ENCODE results near the gene KLC1.

KLC1 gene

GRCh38 chr14:103738166-103738565 is 109.2 kb downstream of the KLC1 start:
- DNase-seq (ENCODE audit: low read depth in 2 of 2): no peak
- no peak overlapping the region for H3K4me3 ChIP-seq (replicated peaks in 1 of 2; ENCODE audit: low read depth in 2 of 2, low read length in 2 of 2)
- TF ChIP-seq CTCF (IDR thresholded peaks at IDR 0.05; ENCODE audit: low read depth, low read length): no peak

- TF ChIP-seq CTCF (IDR thresholded peaks at IDR 0.05; ENCODE audit: low read depth, low read length): no peak
- DNase-seq (ENCODE audit: low read depth in 2 of 2): no peak
Measured at GRCh38 chr14:103738701-103739451, 109.9 kb downstream of the KLC1 start.

GRCh38 chr14:103739466-103739792 is 110.4 kb downstream of the KLC1 start:
- H3K4me3 ChIP-seq (replicated peaks in 1 of 2; ENCODE audit: low read depth in 2 of 2, low read length in 2 of 2): no peak overlapping the region
- no peak for TF ChIP-seq CTCF (IDR thresholded peaks at IDR 0.05; ENCODE audit: low read depth, low read length)
- DNase-seq (ENCODE audit: low read depth in 2 of 2): no peak

More at GRCh38 chr14:103738701-103739451, 109.9 kb downstream of the KLC1 start:
- no peak overlapping the region for H3K4me3 ChIP-seq (replicated peaks in 1 of 2; ENCODE audit: low read depth in 2 of 2, low read length in 2 of 2)

- TF ChIP-seq CTCF (IDR thresholded peaks at IDR 0.05; ENCODE audit: low read depth, low read length): no peak
- H3K4me3 ChIP-seq (replicated peaks in 1 of 2; ENCODE audit: low read depth in 2 of 2, low read length in 2 of 2): no peak overlapping the region
- DNase-seq (ENCODE audit: low read depth in 2 of 2): no peak
Measured at GRCh38 chr14:103739793-103740501, 110.9 kb downstream of the KLC1 start.

- TF ChIP-seq CTCF (IDR thresholded peaks at IDR 0.05; ENCODE audit: low read depth, low read length): no peak
- no peak overlapping the region for H3K4me3 ChIP-seq (replicated peaks in 1 of 2; ENCODE audit: low read depth in 2 of 2, low read length in 2 of 2)
- peak; percentile 44 to 57 for DNase-seq (ENCODE audit: low read depth in 2 of 2)
Measured at GRCh38 chr14:103740991-103741689, 112.1 kb downstream of the KLC1 start.

GRCh38 chr14:103741876-103742275 is 112.9 kb downstream of the KLC1 start:
- no peak for DNase-seq (ENCODE audit: low read depth in 2 of 2)
- no peak overlapping the region for H3K4me3 ChIP-seq (replicated peaks in 1 of 2; ENCODE audit: low read depth in 2 of 2, low read length in 2 of 2)
- TF ChIP-seq CTCF (IDR thresholded peaks at IDR 0.05; ENCODE audit: low read depth, low read length): no peak

Data from cardiac fibroblast (primary cell).